Measurements from ENCODE around the gene TPM3.

DNA sequence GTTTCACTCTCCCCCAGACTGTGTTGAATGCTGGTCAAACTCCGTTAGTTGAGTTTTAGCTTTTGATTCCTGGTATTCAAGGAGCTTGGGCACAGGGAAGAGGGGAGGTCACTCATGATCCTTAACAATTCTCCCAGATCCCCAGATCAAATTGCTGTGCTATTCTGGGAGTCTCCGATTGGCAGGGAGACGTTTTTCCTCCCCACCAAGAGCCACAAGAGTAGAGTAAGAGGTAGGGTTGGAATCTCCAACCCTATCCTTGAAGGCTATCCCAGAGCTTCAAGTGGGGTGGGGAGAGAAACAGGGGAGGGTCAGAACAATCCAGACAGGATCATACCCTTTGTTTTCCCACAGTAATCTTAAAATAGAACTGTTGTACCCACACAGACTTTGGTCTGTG lies 576 bp upstream of the TPM3 start:
- TF ChIP-seq, protein P1, sequence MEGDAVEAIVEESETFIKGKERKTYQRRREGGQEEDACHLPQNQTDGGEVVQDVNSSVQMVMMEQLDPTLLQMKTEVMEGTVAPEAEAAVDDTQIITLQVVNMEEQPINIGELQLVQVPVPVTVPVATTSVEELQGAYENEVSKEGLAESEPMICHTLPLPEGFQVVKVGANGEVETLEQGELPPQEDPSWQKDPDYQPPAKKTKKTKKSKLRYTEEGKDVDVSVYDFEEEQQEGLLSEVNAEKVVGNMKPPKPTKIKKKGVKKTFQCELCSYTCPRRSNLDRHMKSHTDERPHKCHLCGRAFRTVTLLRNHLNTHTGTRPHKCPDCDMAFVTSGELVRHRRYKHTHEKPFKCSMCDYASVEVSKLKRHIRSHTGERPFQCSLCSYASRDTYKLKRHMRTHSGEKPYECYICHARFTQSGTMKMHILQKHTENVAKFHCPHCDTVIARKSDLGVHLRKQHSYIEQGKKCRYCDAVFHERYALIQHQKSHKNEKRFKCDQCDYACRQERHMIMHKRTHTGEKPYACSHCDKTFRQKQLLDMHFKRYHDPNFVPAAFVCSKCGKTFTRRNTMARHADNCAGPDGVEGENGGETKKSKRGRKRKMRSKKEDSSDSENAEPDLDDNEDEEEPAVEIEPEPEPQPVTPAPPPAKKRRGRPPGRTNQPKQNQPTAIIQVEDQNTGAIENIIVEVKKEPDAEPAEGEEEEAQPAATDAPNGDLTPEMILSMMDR (IDR thresholded peaks at IDR 0.05), result no peak
- TF ChIP-seq POLR2A (IDR thresholded peaks at IDR 0.05), result no peak
